H9 (cell line): ENCODE measurements around the gene YY1. TPM values are rescaled to one million over a fixed set of nuclear protein-coding genes. Genes with fewer than 3 reads are reported as not detected.

Experiments used
- DNase-seq: peaks from one replicate; pipeline ENCODE4 v3.0.0-alpha.2; 2017
- H2AFZ ChIP-seq: one replicate; pipeline ENCODE4 v1.6.1; 2013; ENCODE audit warnings: mild to moderate bottlenecking, low read length, control low read depth, moderate library complexity
- H2AK5ac ChIP-seq: 2 replicates; pipeline ENCODE4 v1.6.1; 2013; ENCODE audit warnings: low read length, control low read depth, mixed read lengths; ENCODE audit not compliant: insufficient read length
- H2BK120ac ChIP-seq: one replicate; pipeline ENCODE4 v1.6.1; 2013; ENCODE audit warnings: low read depth, mild to moderate bottlenecking, low read length, control low read depth, inconsistent platforms; ENCODE audit not compliant: poor library complexity, severe bottlenecking
- H2BK12ac ChIP-seq: 2 replicates; pipeline ENCODE4 v1.6.1; 2013; ENCODE audit warnings: low read length, control low read depth, mixed read lengths, low read depth; ENCODE audit not compliant: insufficient read length
- H2BK15ac ChIP-seq: 2 replicates; pipeline ENCODE4 v1.6.1; 2013; ENCODE audit warnings: low read depth, low read length, control low read depth
- H2BK20ac ChIP-seq: one replicate; pipeline ENCODE4 v1.6.1; 2013; ENCODE audit warnings: low read depth, mild to moderate bottlenecking, low read length, control low read depth, inconsistent platforms; ENCODE audit not compliant: poor library complexity, severe bottlenecking
- H2BK5ac ChIP-seq: 2 replicates; pipeline ENCODE4 v1.6.1; 2013; ENCODE audit warnings: low read length, control low read depth, mixed read lengths; ENCODE audit not compliant: insufficient read length
- H3K14ac ChIP-seq: 2 replicates; pipeline ENCODE4 v1.6.1; 2013; ENCODE audit warnings: low read length, control low read depth; ENCODE audit not compliant: insufficient read depth
- H3K18ac ChIP-seq: 2 replicates; pipeline ENCODE4 v1.6.1; 2013; ENCODE audit warnings: low read depth, mild to moderate bottlenecking, mixed read lengths, low read length, control low read depth; ENCODE audit not compliant: insufficient read length
- H3K23ac ChIP-seq: 2 replicates; pipeline ENCODE4 v1.6.1; 2013; ENCODE audit warnings: low read length, control low read depth, mixed read lengths, low read depth; ENCODE audit not compliant: insufficient read length
- H3K23me2 ChIP-seq: 2 replicates; pipeline ENCODE4 v1.6.1; 2013; ENCODE audit warnings: low read depth, mild to moderate bottlenecking, mixed read lengths, low read length, control low read depth; ENCODE audit not compliant: insufficient read length, poor library complexity, severe bottlenecking
- H3K27ac ChIP-seq: 2 replicates; pipeline ENCODE4 v1.5.1; 2013; ENCODE audit warnings: low read length, control low read depth, mixed read lengths, low read depth; ENCODE audit not compliant: insufficient read length
- H3K27me3 ChIP-seq: 2 replicates; pipeline ENCODE4 v1.6.1; 2013; ENCODE audit warnings: low read length, control low read depth, inconsistent platforms; ENCODE audit not compliant: insufficient read depth
- H3K4ac ChIP-seq: 2 replicates; pipeline ENCODE4 v1.6.1; 2013; ENCODE audit warnings: low read depth, mild to moderate bottlenecking, control low read depth, inconsistent platforms, low read length, moderate library complexity
- H3K4me1 ChIP-seq: 2 replicates; pipeline ENCODE4 v1.6.1; 2013; ENCODE audit warnings: low read length, control low read depth, inconsistent platforms; ENCODE audit not compliant: insufficient read depth
- H3K4me2 ChIP-seq: 2 replicates; pipeline ENCODE4 v1.6.1; 2013; ENCODE audit warnings: low read length, control low read depth, mixed read lengths; ENCODE audit not compliant: insufficient read length, insufficient read depth
- H3K56ac ChIP-seq: 2 replicates; pipeline ENCODE4 v1.6.1; 2013; ENCODE audit warnings: low read depth, mild to moderate bottlenecking, mixed read lengths, low read length, control low read depth; ENCODE audit not compliant: insufficient read length
- H3K79me1 ChIP-seq: 2 replicates; pipeline ENCODE4 v1.6.1; 2013; ENCODE audit warnings: low read depth, mild to moderate bottlenecking, moderate library complexity, low read length, control low read depth, inconsistent platforms; ENCODE audit not compliant: insufficient read depth, poor library complexity, severe bottlenecking
- H3K79me2 ChIP-seq: 2 replicates; pipeline ENCODE4 v1.6.1; 2013; ENCODE audit warnings: low read length, control low read depth, inconsistent platforms; ENCODE audit not compliant: insufficient read depth
- H3K9ac ChIP-seq: 2 replicates; pipeline ENCODE4 v1.6.1; 2013; ENCODE audit warnings: low read length, control low read depth, mixed read lengths; ENCODE audit not compliant: insufficient read length; ENCODE audit errors: extremely low read depth
- H3K9me3 ChIP-seq: one replicate; pipeline ENCODE4 v1.6.1; 2013; ENCODE audit warnings: low read depth, low read length, inconsistent platforms; ENCODE audit not compliant: control insufficient read depth
- H3T11ph ChIP-seq: one replicate; pipeline ENCODE4 v1.6.1; 2013; ENCODE audit warnings: mild to moderate bottlenecking, low read length, control low read depth, inconsistent platforms
- H4K20me1 ChIP-seq: one replicate; pipeline ENCODE4 v1.6.1; 2013; ENCODE audit not compliant: control insufficient read depth, insufficient read length, insufficient read depth
- H4K5ac ChIP-seq: 2 replicates; pipeline ENCODE4 v1.6.1; 2013; ENCODE audit warnings: low read depth, mild to moderate bottlenecking, mixed read lengths, low read length, control low read depth; ENCODE audit not compliant: insufficient read length
- H4K8ac ChIP-seq: replicated peaks from 2 replicates; pipeline ENCODE4 v1.6.1; 2013; ENCODE audit warnings: low read length, control low read depth, mixed read lengths, low read depth; ENCODE audit not compliant: insufficient read length
- H4K91ac ChIP-seq: 2 replicates; pipeline ENCODE4 v1.6.1; 2013; ENCODE audit warnings: low read depth, mild to moderate bottlenecking, moderate library complexity, mixed read lengths, low read length, control low read depth; ENCODE audit not compliant: insufficient read length
- H3K27ac Mint-ChIP-seq, 3 experiments: 2 replicates in 2 of 3; 3 replicates in 1 of 3; pipeline ENCODE4 v1.8.0; 2020 to 2021; ENCODE audit warnings: mixed read lengths in 3 of 3, mild to moderate bottlenecking in 1 of 3, moderate library complexity in 1 of 3
- H3K27me3 Mint-ChIP-seq: 2 replicates; pipeline ENCODE4 v1.8.0; 2021; ENCODE audit warnings: low read depth, mild to moderate bottlenecking, moderate library complexity, mixed read lengths
- H3K36me3 Mint-ChIP-seq, 3 experiments: 2 replicates in 2 of 3; 3 replicates in 1 of 3; pipeline ENCODE4 v1.8.0; 2020 to 2021; ENCODE audit warnings: low read depth in 3 of 3, mixed read lengths in 3 of 3; ENCODE audit not compliant: insufficient read depth in 1 of 3
- H3K4me1 Mint-ChIP-seq, 2 experiments: 2 replicates each; pipeline ENCODE4 v1.8.0; 2020; ENCODE audit warnings: mixed read lengths in 2 of 2
- H3K4me3 Mint-ChIP-seq, 2 experiments: 2 replicates in 1 of 2; 3 replicates in 1 of 2; pipeline ENCODE4 v1.8.0; 2020 to 2021; ENCODE audit warnings: mild to moderate bottlenecking in 2 of 2, mixed read lengths in 2 of 2, moderate library complexity in 1 of 2
- H3K9me3 Mint-ChIP-seq, 2 experiments: 2 replicates in 1 of 2; 3 replicates in 1 of 2; pipeline ENCODE4 v1.8.0; 2020; ENCODE audit warnings: mild to moderate bottlenecking in 2 of 2, mixed read lengths in 2 of 2, moderate library complexity in 1 of 2
- WGBS: extraction: QIAGEN DNeasy Blood & Tissue Kit; methylation state at CpG from one replicate; pipeline ENCODE4 v1.1.7; 2013; ENCODE audit warnings: missing lambda C conversion rate, low lambda C conversion rate, mixed read lengths; ENCODE audit not compliant: insufficient read length; ENCODE audit errors: extremely low coverage; 5-methylcytosine and 5-hydroxymethylcytosine counted together
- total RNA-seq: library from RNA; stranded (reverse); gene quantifications from 2 replicates; pipeline ENCODE4 v1.2.1, GENCODE V29; 2021
- TF ChIP-seq, protein P1 (sequence below): fragments of 200-600 bp; sonication (generic); conservative IDR thresholded peaks from 3 replicates; pipeline ENCODE4 v1.8.0; 2021; ENCODE audit warnings: antibody characterized with exemption, mild to moderate bottlenecking

Gene YY1
- total RNA-seq, 1 experiment from 2014 or later, result 103 TPM

- H3K9me3 ChIP-seq, result no peaks in the 10 kb centered on the region
- no peak overlapping the region for H3T11ph ChIP-seq
- H3K79me2 ChIP-seq, result peaks cover 8% of the 10 kb centered on the region; the same call in 1 of the 2 replicates
- Mint-ChIP-seq H3K27me3 (peaks cover 1% of the 10 kb centered on the region), H3K36me3 (peaks cover 24 to 34% (median 33%) of the 10 kb centered on the region in 3 experiments), H3K27ac (peak overlapping the region in 1 of 3 experiments; percentile 91; a peak in 1 of 7 replicates), H3K4me3 (no peak overlapping the region; a peak in 1 of 5 replicates), H3K9me3 (no peaks in the 10 kb centered on the region; a peak in 2 of 5 replicates), H3K4me1 (peaks cover 23 to 29% of the 10 kb centered on the region in 2 experiments)
- peaks cover 4% of the 10 kb centered on the region for H4K20me1 ChIP-seq
- no peak for DNase-seq
- H2BK15ac ChIP-seq, result no peak overlapping the region
- no peak overlapping the region for H3K4me2 ChIP-seq
- H3K23me2 ChIP-seq, result peaks cover 16% of the 10 kb centered on the region
- H3K4ac ChIP-seq, result no peak overlapping the region
- H2BK5ac ChIP-seq, result no peak overlapping the region
- H2AK5ac ChIP-seq, result no peak overlapping the region
- TF ChIP-seq, protein P1, sequence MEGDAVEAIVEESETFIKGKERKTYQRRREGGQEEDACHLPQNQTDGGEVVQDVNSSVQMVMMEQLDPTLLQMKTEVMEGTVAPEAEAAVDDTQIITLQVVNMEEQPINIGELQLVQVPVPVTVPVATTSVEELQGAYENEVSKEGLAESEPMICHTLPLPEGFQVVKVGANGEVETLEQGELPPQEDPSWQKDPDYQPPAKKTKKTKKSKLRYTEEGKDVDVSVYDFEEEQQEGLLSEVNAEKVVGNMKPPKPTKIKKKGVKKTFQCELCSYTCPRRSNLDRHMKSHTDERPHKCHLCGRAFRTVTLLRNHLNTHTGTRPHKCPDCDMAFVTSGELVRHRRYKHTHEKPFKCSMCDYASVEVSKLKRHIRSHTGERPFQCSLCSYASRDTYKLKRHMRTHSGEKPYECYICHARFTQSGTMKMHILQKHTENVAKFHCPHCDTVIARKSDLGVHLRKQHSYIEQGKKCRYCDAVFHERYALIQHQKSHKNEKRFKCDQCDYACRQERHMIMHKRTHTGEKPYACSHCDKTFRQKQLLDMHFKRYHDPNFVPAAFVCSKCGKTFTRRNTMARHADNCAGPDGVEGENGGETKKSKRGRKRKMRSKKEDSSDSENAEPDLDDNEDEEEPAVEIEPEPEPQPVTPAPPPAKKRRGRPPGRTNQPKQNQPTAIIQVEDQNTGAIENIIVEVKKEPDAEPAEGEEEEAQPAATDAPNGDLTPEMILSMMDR, result peak; percentile 66
- peaks cover 8% of the 10 kb centered on the region for H3K79me1 ChIP-seq
- no peak overlapping the region for H3K27ac ChIP-seq
- no peak overlapping the region for H3K9ac ChIP-seq
- no peak overlapping the region for H2AFZ ChIP-seq
- H3K27me3 ChIP-seq, result no peaks in the 10 kb centered on the region
- no peak overlapping the region for H4K5ac ChIP-seq
- H2BK20ac ChIP-seq, result no peak overlapping the region
- H2BK12ac ChIP-seq, result no peak overlapping the region
- no peak overlapping the region for H3K14ac ChIP-seq
- no peak overlapping the region for H3K23ac ChIP-seq
- H2BK120ac ChIP-seq, result no peak overlapping the region
- H3K4me1 ChIP-seq, result no peaks in the 10 kb centered on the region; the same call in 1 of the 2 replicates
- H4K8ac ChIP-seq, result no peak overlapping the region
- WGBS, result no CpG with 5 or more reads among the region's 8 CpGs
- no peak overlapping the region for H3K18ac ChIP-seq
- no peak overlapping the region for H3K56ac ChIP-seq
- no peak overlapping the region for H4K91ac ChIP-seq
Measured at GRCh38 chr14:100303179-100303578, 64.2 kb downstream of the YY1 start.
